Activated naive CD4-positive, alpha-beta T cell treated with anti-CD3 and anti-CD28 coated beads, Interleukin-2, amount 50 U/mL, for 72 hours (primary cell): ENCODE measurements around the gene CLK4. TPM values are rescaled to one million over a fixed set of nuclear protein-coding genes. Genes with fewer than 3 reads are reported as not detected.

Experiments
- ATAC-seq, 2 donors: fragments of 150-1000 bp; cut with Tn5 transposase; 2 replicates each; pipeline ENCODE4 v1.10.0; 2021; ENCODE audit warnings: mild to moderate bottlenecking in 2 of 2, moderate library complexity in 2 of 2
- DNase-seq, 2 donors: peaks; one replicate each; pipeline ENCODE4 v3.0.0; 2021 to 2022; ENCODE audit warnings: low spot score in 2 of 2
- H3K27ac Mint-ChIP-seq, 2 donors: one replicate each; pipeline ENCODE4 v1.8.0; 2022; ENCODE audit warnings: mild to moderate bottlenecking in 2 of 2, mixed read lengths in 2 of 2
- H3K36me3 Mint-ChIP-seq, 2 donors: one replicate each; pipeline ENCODE4 v1.8.0; 2022; ENCODE audit warnings: mixed read lengths in 2 of 2
- H3K9me3 Mint-ChIP-seq, 2 donors: one replicate each; pipeline ENCODE4 v1.8.0; 2022; ENCODE audit warnings: mixed read lengths in 2 of 2
- total RNA-seq, 2 donors: library from RNA; stranded (reverse); gene quantifications; one replicate each; pipeline ENCODE4 v1.2.3, GENCODE V29; 2022

The CLK4 gene
- total RNA-seq, 2 donors from 2014 or later = 24.4 to 37.8 TPM

- DNase-seq (no peak), ATAC-seq (no peak)
- Mint-ChIP-seq H3K36me3 (no peaks in the 10 kb centered on the region), H3K27ac (no peak overlapping the region), H3K9me3 (no peaks in the 10 kb centered on the region)
Observed at GRCh38 chr5:178577944-178578343, 48.9 kb downstream of the CLK4 start.

- DNase-seq = no peak
- no peak for ATAC-seq
- Mint-ChIP-seq H3K27ac (no peak overlapping the region), H3K36me3 (no peaks in the 10 kb centered on the region), H3K9me3 (no peaks in the 10 kb centered on the region)
Observed at GRCh38 chr5:178577376-178577839, 49.4 kb downstream of the CLK4 start.

DNA sequence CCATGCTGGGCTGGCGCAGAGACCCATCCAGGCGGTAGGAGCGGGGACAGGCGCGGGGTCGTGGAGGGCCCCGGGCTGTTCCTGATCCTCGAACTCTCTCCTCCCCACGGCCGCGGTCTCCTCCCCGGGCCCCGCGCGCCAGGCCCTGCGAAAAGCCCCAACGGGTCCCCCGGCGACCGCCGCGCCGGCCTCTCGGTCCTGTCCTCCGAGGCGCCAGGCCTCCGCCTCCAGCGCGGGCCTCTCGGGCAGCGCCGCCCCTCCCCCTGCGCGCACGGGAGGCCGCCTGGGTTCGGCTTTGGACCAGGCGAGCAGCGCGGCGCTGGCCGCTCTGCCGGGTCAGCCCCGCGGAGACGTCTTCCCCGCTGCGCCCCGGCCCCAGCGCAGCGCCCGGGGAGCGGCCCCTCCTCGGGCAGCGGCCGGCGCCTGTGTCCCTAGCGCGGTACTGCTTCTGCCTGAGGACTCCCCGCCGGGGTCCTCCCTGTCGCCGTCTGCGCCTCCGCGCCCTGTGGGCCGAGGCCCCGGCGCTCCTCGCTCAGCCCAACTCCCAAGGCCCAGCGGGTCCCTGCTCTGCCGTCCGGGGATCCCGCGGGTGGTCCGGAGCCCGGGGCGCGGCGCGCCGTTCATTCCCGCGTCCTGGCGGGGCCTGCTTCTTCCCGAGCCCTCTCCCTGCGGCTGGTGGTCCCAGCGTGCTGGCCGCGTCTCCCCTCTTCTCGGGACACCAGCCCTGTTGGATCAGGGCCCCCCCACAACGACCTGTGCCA is 50.1 kb downstream of the CLK4 start:
- ATAC-seq = no peak
- no peak overlapping the region for H3K27ac Mint-ChIP-seq
- peaks cover 0 to 4% of the 10 kb centered on the region in 2 donors for H3K9me3 Mint-ChIP-seq

DNA sequence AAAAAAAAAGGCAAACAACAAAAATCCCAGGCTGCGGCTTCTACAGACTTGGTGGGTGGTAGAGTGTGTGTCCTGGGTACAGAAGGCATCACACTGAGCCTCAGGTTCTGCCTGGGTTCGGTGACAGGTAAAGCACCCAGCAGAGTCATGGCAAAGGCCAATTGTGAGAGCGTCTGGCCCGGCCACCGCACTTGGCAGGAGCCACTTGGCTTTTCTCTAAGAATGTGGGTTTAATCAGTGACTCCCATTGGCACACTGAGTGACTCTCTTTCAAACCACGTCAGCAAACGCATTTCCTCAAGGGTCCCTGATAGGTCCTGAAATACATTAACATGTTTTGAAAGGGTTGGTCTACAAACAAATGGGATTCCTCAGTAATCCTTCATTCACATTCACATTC is 53.6 kb downstream of the CLK4 start:
- ATAC-seq (no peak), DNase-seq (no peak)
- Mint-ChIP-seq H3K36me3 (no peaks in the 10 kb centered on the region), H3K27ac (no peak overlapping the region), H3K9me3 (peaks cover 0 to 4% of the 10 kb centered on the region in 2 donors)

More for the DNA sequence above, 50.1 kb downstream of the CLK4 start:
- no peak for DNase-seq
- no peaks in the 10 kb centered on the region for H3K36me3 Mint-ChIP-seq

DNA sequence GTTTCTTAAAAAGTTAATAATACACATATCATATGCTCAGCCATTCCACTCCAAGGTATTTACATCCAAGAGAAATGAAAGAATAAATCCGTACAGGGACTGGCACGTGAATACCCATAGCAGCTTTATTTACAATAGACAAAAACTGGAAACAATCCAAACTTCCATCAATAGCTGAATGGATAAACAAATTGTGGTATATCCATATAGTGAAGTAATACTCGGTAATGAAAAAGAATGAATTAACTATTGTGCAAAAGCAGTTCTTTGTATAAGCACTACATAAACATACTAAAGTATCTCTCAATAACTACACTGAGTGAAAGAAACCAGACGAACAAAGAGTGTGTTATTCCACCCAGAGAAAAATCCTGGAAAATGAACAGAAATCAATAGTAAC is 54.2 kb downstream of the CLK4 start:
- Mint-ChIP-seq H3K36me3 (no peaks in the 10 kb centered on the region), H3K27ac (no peak overlapping the region), H3K9me3 (peaks cover 0 to 4% of the 10 kb centered on the region in 2 donors)
- no peak for ATAC-seq
- DNase-seq = no peak

DNA sequence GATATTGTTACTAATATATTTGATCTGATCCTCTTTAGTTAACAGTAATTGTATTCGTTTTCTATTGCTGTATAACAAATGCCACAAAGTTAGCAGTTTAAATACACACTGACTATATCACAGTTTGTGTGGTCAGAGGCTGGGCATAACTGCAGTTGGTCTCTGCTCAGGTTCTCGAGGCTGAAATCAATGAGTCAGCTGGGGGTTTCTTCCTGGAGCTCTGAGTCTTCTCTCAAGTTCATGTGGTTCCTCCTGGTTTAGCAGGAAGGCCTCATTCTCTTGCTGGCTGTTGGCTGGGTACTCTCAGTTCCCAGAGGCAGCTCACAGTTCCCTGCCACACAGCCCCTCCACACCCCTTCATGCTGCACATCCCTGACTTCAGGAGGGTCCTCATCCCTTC is 57.4 kb downstream of the CLK4 start:
- no peak for ATAC-seq
- H3K9me3 Mint-ChIP-seq = peaks cover 0 to 4% of the 10 kb centered on the region in 2 donors
- no peaks in the 10 kb centered on the region for H3K36me3 Mint-ChIP-seq
- no peak for DNase-seq
- H3K27ac Mint-ChIP-seq = no peak overlapping the region

- no peak overlapping the region for H3K27ac Mint-ChIP-seq
- peaks cover 0 to 5% of the 10 kb centered on the region in 2 donors for H3K36me3 Mint-ChIP-seq
- no peak for ATAC-seq
- H3K9me3 Mint-ChIP-seq = no peaks in the 10 kb centered on the region
- DNase-seq = no peak
Observed at GRCh38 chr5:178564811-178565550, 61.9 kb downstream of the CLK4 start.

DNA sequence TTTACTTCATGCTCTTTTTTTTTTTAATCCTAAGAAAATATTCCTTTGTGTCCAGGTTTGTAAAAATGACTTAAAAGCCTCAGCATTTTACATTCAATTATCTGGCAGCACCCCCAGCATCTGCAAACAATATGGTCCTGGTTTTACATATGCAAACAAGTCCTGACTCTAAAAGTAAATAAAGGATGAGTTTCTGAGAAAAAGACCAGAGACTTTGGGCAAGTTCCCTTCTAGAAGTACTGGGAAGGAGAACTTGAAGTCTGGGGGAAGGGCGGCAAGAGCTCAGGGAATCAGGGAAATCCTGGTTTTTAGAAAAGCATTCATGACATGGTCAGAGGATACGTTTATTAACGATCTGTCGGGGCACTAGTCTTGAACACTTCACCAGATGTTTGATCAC is 62.5 kb downstream of the CLK4 start:
- DNase-seq = no peak
- no peak for ATAC-seq
- Mint-ChIP-seq H3K9me3 (no peaks in the 10 kb centered on the region), H3K36me3 (peaks cover 0 to 5% of the 10 kb centered on the region in 2 donors), H3K27ac (no peak overlapping the region)

DNA sequence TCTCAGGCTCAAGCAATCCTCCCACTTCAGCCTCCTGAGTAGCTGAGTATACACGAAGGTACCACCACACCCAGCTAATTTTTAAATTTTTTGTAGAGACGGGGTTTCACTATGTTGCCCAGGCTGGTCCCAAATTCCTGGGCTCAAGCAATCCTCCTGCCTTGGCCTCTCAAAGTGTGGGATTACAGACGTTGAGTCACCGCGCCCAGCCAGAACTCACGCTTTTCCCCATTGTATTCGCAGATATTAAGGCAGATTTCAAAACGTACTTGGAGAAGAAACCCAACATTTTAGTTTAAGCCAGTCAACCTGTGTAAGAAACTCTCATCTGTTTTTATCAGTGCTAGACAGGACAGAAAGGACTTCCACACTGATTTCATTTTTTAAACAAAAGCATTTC is 63.2 kb downstream of the CLK4 start:
- H3K36me3 Mint-ChIP-seq = peaks cover 0 to 5% of the 10 kb centered on the region in 2 donors
- no peaks in the 10 kb centered on the region for H3K9me3 Mint-ChIP-seq
- no peak for ATAC-seq
- no peak overlapping the region for H3K27ac Mint-ChIP-seq
- DNase-seq = no peak

DNA sequence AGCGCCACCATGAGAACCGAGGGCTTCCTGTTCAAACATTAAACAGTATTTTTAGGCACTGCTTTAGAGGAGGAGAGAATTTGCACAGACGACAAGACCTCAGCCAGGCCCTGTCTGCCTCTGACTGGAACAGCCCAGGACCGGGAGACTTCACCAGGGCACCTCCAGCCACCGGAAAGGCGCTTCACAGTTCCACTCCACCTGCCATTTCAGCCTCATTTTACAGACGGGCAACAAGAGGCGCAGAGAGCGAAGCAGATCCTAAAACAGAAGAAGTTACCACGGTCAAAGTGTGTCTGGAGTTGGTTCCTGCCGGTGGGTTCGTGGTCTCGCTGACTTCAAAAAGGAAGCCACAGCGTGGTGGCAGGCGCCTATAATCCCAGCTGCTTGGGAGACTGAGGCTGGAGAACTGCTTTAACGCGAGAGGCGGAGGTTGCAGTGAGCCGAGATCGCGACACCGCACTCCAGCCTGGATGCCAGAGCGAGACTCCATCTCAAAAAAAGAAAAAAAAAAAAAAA is 65.0 kb downstream of the CLK4 start:
- no peaks in the 10 kb centered on the region for H3K9me3 Mint-ChIP-seq
- ATAC-seq (no peak), DNase-seq (no peak)
- H3K36me3 Mint-ChIP-seq = peaks cover 0 to 5% of the 10 kb centered on the region in 2 donors
- no peak overlapping the region for H3K27ac Mint-ChIP-seq

- no peak overlapping the region for H3K27ac Mint-ChIP-seq
- ATAC-seq (no peak), DNase-seq (no peak)
- peaks cover 0 to 5% of the 10 kb centered on the region in 2 donors for H3K36me3 Mint-ChIP-seq
- H3K9me3 Mint-ChIP-seq = no peaks in the 10 kb centered on the region
Observed at GRCh38 chr5:178560911-178561310, 65.9 kb downstream of the CLK4 start.

GRCh38 chr5:178557416-178557815 is 69.4 kb downstream of the CLK4 start:
- ATAC-seq = no peak
- Mint-ChIP-seq H3K27ac (peak overlapping the region in 1 of 2 donors; percentile 65), H3K9me3 (no peaks in the 10 kb centered on the region), H3K36me3 (peaks cover 0 to 5% of the 10 kb centered on the region in 2 donors)
- no peak for DNase-seq

- DNase-seq (no peak), ATAC-seq (no peak)
- Mint-ChIP-seq H3K36me3 (no peaks in the 10 kb centered on the region), H3K27ac (no peak overlapping the region), H3K9me3 (no peaks in the 10 kb centered on the region)
Observed at GRCh38 chr5:178555771-178556211, 71.1 kb downstream of the CLK4 start.

- Mint-ChIP-seq H3K9me3 (no peaks in the 10 kb centered on the region), H3K27ac (peak overlapping the region in 1 of 2 donors; percentile 53), H3K36me3 (no peaks in the 10 kb centered on the region)
- ATAC-seq (no peak), DNase-seq (no peak)
Observed at GRCh38 chr5:178555005-178555404, 71.8 kb downstream of the CLK4 start.

DNA sequence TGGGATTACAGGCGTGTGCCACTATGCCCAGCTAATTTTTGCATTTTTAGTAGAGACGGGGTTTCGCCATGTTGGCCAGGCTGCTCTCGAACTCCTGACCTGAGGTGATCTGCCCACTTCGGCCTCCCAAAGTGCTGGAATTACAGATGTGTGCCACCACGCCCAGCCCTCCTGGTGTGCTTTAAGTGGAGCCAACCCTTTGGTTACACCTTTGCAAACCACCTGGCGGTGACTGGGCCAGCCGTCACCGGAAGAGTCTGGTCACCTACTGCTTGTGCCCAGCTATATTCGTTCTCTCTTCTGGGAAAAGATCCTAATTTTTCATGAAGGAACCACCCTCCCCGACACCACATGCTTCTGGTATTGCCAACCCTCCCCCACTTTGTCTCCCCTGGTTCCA is 72.5 kb downstream of the CLK4 start:
- no peak overlapping the region for H3K27ac Mint-ChIP-seq
- no peak for ATAC-seq

GRCh38 chr5:178553517-178553916 is 73.3 kb downstream of the CLK4 start:
- no peak for ATAC-seq
- no peak for DNase-seq
- no peaks in the 10 kb centered on the region for H3K9me3 Mint-ChIP-seq
- H3K27ac Mint-ChIP-seq = no peak overlapping the region
- H3K36me3 Mint-ChIP-seq = no peaks in the 10 kb centered on the region

More for the DNA sequence above, 72.5 kb downstream of the CLK4 start:
- H3K36me3 Mint-ChIP-seq = no peaks in the 10 kb centered on the region
- DNase-seq = no peak
- H3K9me3 Mint-ChIP-seq = no peaks in the 10 kb centered on the region
